GM18508 (cell line): ENCODE data around the gene GDI2.
"Not testable (repeated sequence)": the region's sequence is repeated elsewhere in the genome, so short reads cannot be mapped to it uniquely, and the experiment has no call there.

Experiments
- ATAC-seq: cut with Tn5 transposase; IDR thresholded peaks from one replicate; pipeline ENCODE4 v1.9.1; 2021; ENCODE audit warnings: moderate number of reproducible peaks; ENCODE audit not compliant: insufficient read depth, unreplicated experiment

Gene GDI2

DNA sequence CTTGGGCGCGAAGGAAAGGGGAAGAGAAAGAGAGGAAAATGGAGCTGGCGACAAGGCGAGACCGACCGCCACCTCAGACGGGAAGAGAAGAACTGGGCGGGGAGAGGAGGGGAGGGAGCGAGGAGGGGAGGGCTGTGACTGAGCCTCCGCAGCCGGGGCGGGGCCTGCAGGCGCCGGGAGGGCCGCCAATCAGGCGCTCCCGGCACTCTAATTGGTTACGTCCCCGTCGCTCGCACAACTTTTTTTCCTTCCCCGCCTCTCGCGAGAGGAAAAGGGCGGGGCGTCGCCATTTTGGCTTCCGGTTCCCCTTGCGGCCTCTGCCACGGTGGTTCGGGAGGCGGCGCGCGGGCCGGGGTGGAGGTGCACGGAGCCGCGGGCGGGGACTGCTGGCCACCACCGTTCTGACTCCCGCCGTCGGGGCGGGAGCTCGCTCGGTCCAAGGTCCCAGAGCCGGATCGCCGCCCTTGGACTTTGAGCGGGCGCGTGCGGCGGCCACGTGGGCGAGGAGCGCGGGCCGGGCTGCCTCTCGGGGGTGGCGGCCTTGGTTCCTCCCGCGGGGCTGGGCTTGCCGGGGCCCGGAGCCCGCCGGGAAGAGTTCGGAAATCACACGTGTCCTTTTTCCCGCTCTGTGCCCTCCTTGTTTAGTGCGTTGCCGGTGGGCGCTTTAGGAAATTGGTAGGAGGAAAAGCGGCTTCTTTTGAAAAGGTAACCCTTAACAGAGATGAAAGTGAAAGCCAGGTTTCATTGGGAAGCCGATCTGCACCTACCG is at the start of gene GDI2:
Gene GDI2, minus strand, starts transcription at position 94 of the 769 bp plus-strand sequence. CDS start 176 bp downstream, outside the sequence.
- peak; percentile 39 for ATAC-seq

DNA sequence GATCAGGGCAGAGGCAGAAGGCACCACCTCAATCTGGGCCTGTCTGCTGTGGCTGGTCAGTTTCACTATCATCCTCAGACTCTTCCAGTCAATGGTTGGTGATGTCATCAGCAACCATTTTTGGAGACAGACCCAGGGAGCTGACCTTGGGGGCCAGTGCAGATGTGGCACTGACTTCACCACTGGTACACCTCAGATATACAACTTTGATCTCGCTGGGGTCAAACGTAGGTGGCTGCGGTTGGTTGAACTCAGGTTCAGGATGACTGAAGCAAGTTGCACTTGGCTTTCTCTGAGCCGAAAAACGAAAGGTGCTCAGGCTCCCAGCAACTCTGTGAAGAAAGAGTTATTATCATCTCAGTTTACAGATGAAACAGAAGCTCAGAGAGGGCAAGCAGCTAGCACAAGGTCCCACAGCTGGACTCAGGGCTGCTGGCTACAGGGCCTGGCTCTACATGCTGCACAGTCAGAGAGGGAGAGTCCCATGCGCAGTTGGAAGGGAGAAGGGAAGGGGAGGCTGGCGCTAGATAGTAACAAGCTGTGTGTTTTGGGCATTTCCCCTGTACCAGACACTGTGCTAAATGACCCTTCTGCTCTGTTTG is 49.2 kb upstream of the GDI2 start:
- ATAC-seq, result peak; percentile 97

- no peak for ATAC-seq
These were observed 46.8 kb upstream of the GDI2 start for GRCh38 chr10:5860066-5860465.

- ATAC-seq, result no peak
These were observed 45.6 kb upstream of the GDI2 start for GRCh38 chr10:5858811-5859210.

- no peak for ATAC-seq
These were observed 43.4 kb upstream of the GDI2 start for GRCh38 chr10:5856701-5857004.

- no peak for ATAC-seq
These were observed 42.9 kb upstream of the GDI2 start for GRCh38 chr10:5855979-5856700.

DNA sequence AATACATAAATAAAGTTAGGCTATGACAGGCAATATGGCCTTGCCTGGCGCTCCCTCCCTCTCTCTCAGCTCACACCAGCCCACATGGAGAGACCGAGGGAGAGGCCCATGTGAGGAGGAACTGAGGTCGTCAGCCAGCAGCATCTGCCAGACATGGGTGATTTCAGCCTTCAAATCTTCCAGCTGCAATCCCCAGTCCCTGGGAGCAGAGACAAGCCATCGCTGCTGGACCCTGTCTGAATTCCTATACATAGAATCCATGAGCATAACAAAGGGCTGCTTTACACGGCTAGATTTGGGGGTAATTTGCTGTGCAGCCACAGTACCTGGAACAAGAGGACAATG is 40.9 kb upstream of the GDI2 start:
- no peak for ATAC-seq

GRCh38 chr10:5846667-5847066 is 33.4 kb upstream of the GDI2 start:
- not testable (repeated sequence) for ATAC-seq

- no peak for ATAC-seq
These were observed 31.3 kb upstream of the GDI2 start for GRCh38 chr10:5844345-5845055.

DNA sequence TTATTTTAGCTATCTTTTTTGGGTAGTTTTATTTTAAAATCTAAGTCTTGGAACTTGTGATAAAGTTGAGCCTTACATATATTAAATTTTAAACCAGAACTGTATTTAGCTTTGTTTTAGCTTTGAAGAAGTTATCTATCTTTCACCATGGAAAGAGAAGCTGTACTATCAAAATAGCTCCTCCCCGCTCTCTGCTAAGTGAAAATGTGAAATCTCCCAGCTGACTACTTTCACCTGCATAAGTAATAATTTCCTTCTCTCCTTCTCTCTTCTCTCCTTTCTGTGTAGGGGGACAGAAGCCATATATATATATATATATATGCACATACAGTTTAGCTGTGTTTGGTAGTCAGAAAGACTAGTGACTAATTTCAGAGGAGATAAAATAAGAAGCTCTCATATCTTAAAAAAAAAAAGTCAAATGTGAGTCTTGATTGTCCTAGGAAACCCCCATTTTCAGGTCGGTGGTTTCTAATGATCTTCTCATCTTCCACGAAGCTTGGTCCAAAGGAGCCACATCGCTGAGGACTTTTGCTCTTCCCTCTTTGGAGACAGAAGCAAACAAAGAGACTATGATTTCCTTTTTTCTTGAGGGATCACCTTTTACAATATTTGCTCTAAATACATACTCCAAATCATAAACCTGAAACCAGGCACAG is 30.6 kb upstream of the GDI2 start:
- no peak for ATAC-seq

- no peak for ATAC-seq
These were observed 28.7 kb upstream of the GDI2 start for GRCh38 chr10:5841965-5842364.

DNA sequence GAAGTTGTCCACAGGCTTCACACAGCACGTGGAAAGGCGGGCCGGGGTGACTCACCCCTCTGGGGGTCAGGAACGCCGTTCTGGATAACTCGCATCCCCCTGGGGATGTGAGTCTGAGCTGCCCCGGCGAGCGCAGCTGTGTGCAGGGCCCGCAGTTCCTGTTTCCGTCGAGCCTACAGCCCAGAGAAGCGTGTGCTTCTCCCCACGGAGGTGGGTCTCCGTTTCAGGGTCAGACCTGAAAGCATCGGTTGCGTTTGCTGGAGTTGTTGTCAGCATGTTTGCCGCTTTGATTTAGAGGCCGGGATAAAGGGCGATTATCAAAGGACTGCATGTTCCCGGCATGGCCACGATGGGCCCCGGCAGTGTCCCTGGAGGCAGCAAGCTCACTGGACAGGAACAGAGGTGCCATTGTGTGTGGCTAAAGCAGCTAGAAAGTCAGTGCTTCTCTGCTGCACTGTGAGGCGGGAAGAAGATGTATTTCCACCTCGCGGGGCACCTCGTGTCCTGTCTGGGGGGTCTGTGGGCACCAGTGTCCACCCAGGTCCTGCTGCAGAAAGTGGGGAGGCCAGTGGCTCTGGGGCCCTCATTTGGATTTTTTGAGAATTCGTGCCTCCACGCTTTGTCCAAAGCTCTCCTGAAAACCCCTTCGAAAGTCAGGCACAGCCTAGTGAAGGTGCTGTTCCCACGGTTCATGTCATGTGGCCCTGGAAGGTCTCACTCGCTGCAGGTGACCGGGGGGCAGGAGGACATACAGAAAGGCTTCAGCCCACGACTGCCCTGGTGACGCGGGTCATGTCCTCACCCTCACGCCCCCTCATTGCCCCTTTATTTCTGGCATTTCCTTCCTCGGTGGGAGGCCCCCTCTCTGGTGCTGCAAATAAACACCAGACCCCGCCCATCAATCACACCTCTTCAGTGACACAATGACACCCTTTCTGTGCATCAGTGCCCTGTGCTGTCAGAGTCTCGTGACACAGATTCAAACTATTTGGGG is 27.4 kb upstream of the GDI2 start:
- peak; percentile 59 for ATAC-seq

- ATAC-seq, result not testable (repeated sequence)
These were observed 22.9 kb upstream of the GDI2 start for GRCh38 chr10:5836181-5836580.

DNA sequence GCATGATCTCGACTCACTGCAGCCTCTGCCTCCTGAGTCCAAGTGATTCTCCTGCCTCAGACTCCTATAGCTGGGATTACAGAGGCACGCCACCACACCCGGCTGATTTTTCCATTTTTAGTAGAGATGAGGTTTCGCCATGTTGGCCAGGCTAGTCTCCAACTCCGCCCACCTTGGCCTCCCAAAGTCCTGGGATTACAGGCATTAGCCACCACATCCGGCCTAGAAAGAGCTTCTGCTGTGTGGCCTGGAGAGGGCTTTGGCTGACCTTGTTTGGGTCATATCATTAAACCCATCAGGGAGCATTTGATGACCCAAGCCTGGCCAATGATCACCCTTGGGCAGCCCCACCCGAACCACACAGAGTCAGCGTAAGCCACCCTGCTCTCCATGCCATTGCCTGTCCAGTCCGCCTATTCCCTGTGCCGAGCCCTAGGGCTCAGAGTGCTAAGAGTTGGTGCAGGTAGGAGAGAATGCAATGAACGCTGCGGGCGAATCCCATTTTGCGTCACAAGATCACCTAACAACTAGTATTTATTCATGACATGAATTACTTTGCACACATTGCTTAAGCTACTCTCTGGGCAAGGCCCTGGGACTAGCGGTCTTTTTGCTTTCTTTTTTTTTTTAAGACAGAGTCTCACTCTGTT is 22.3 kb upstream of the GDI2 start:
- ATAC-seq, result no peak

DNA sequence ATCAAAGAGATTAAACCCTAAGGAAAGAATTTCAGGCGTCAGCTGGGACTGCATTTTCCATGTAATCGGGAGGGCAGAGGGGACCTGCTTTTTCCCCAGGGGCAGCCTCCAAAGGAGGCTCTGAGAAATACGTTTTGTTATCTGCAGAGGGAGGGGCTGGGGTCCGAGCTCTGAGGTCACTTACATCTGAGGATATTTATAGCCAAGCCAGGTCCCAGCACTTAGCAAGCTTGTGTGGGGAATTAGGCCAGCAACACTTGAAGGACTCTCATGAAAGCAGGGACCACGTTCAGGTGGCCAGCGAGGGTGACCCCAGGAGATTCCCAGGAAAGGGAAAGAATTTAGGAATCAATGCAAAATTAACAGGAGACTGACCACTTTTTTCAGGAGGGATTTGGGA is 20.6 kb upstream of the GDI2 start:
- no peak for ATAC-seq

DNA sequence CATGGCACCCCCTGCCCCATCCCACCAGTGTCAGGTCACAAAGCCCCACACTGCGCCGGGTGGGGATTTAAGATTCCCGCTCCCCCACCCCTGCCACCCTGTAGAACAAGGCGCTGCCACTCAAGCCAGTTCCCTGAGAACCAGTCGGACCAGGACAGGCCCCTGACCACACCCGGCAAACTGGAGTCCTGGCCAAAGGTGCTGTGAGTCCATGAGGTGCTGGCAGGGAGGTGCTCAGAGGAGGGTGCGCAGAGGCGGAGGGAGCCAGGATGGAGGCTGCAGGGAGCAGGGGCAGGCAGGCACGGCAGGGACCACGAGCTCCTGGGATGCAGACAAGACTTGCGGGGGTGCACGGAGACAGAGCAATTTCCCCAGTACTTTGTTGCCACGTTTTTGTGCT is 19.7 kb upstream of the GDI2 start:
- no peak for ATAC-seq

GRCh38 chr10:5831446-5831782 is 18.2 kb upstream of the GDI2 start:
- ATAC-seq, result no peak

- ATAC-seq, result no peak
These were observed 17.6 kb upstream of the GDI2 start for GRCh38 chr10:5830629-5831445.
